ENCODE data around the gene PDE5A. TPM values are rescaled to one million over a fixed set of nuclear protein-coding genes. Genes with fewer than 3 reads are reported as not detected.
"Not testable (repeated sequence)": the region's sequence is repeated elsewhere in the genome, so short reads cannot be mapped to it uniquely, and the experiment has no call there.

PDE5A gene
- total RNA-seq, result 1.3 TPM

GRCh38 chr4:119628281-119629141 is at the start of gene PDE5A:
PDE5A (minus strand) TSS chr4:119628804; CDS start chr4:119628671, 133 bp downstream.
- DNase-seq (ENCODE audit: low read depth in 2 of 3, low spot score in 2 of 3), result peak; percentile 44 to 81 (median 72)

GRCh38 chr4:119676101-119676500 is 47.5 kb upstream of the PDE5A start:
- DNase-seq (ENCODE audit: low read depth in 2 of 3, low spot score in 2 of 3), result no peak

- DNase-seq (ENCODE audit: low read depth in 2 of 3, low spot score in 2 of 3), result no peak
These were observed 46.8 kb upstream of the PDE5A start for GRCh38 chr4:119675391-119675790.

- no peak for DNase-seq (ENCODE audit: low read depth in 2 of 3, low spot score in 2 of 3)
These were observed 44.3 kb upstream of the PDE5A start for GRCh38 chr4:119672938-119673337.

- DNase-seq (ENCODE audit: low read depth in 2 of 3, low spot score in 2 of 3), result no peak
These were observed 43.5 kb upstream of the PDE5A start for GRCh38 chr4:119672086-119672485.

- no peak for DNase-seq (ENCODE audit: low read depth in 2 of 3, low spot score in 2 of 3)
These were observed 42.6 kb upstream of the PDE5A start for GRCh38 chr4:119671205-119671604.

- DNase-seq (ENCODE audit: low read depth in 2 of 3, low spot score in 2 of 3), result no peak
These were observed 39.2 kb upstream of the PDE5A start for GRCh38 chr4:119667802-119668201.

- DNase-seq (ENCODE audit: low read depth in 2 of 3, low spot score in 2 of 3), result no peak
These were observed 38.1 kb upstream of the PDE5A start for GRCh38 chr4:119666653-119667091.

- DNase-seq (ENCODE audit: low read depth in 2 of 3, low spot score in 2 of 3), result no peak
These were observed 37.1 kb upstream of the PDE5A start for GRCh38 chr4:119665752-119666151.

GRCh38 chr4:119664168-119664907 is 35.7 kb upstream of the PDE5A start:
- no peak for DNase-seq (ENCODE audit: low read depth in 2 of 3, low spot score in 2 of 3)

GRCh38 chr4:119663160-119663788 is 34.7 kb upstream of the PDE5A start:
- DNase-seq (ENCODE audit: low read depth in 2 of 3, low spot score in 2 of 3), result no peak

- not testable (repeated sequence) for DNase-seq (ENCODE audit: low read depth in 2 of 3, low spot score in 2 of 3)
These were observed 34.0 kb upstream of the PDE5A start for GRCh38 chr4:119662612-119663011.

GRCh38 chr4:119661231-119661630 is 32.6 kb upstream of the PDE5A start:
- DNase-seq (ENCODE audit: low read depth in 2 of 3, low spot score in 2 of 3), result no peak

GRCh38 chr4:119659576-119659975 is 31.0 kb upstream of the PDE5A start:
- DNase-seq (ENCODE audit: low read depth in 2 of 3, low spot score in 2 of 3), result no peak

- DNase-seq (ENCODE audit: low read depth in 2 of 3, low spot score in 2 of 3), result no peak
These were observed 28.6 kb upstream of the PDE5A start for GRCh38 chr4:119657111-119657611.

GRCh38 chr4:119656342-119656741 is 27.7 kb upstream of the PDE5A start:
- DNase-seq (ENCODE audit: low read depth in 2 of 3, low spot score in 2 of 3), result no peak

- DNase-seq (ENCODE audit: low read depth in 2 of 3, low spot score in 2 of 3), result no peak
These were observed 26.7 kb upstream of the PDE5A start for GRCh38 chr4:119655111-119655837.

GRCh38 chr4:119653990-119654389 is 25.4 kb upstream of the PDE5A start:
- DNase-seq (ENCODE audit: low read depth in 2 of 3, low spot score in 2 of 3), result no peak

- no peak for DNase-seq (ENCODE audit: low read depth in 2 of 3, low spot score in 2 of 3)
These were observed 24.4 kb upstream of the PDE5A start for GRCh38 chr4:119652998-119653397.

GRCh38 chr4:119648398-119648797 is 19.8 kb upstream of the PDE5A start:
- DNase-seq (ENCODE audit: low read depth in 2 of 3, low spot score in 2 of 3), result no peak
